DOHH2 (cell line): ENCODE results near the gene BCL2L11.

Source experiments
- CTCF ChIP-seq: fragments of 200-600 bp; sonication (generic); IDR thresholded peaks from one replicate; pipeline ENCODE4 v1.5.1; 2014; ENCODE audit warnings: antibody characterized with exemption, mild to moderate bottlenecking, low read depth, low read length; ENCODE audit not compliant: poor library complexity, severe bottlenecking
- EZH2phosphoT487 ChIP-seq: fragments of 200-600 bp; sonication (generic); IDR thresholded peaks from 2 replicates; pipeline ENCODE4 v1.6.1; 2017; ENCODE audit warnings: borderline replicate concordance, mild to moderate bottlenecking, antibody characterized with exemption, low read length, moderate library complexity, mixed read lengths

GRCh38 chr2:111117598-111118480 lies 2.9 kb upstream of the BCL2L11 start:
- TF ChIP-seq CTCF (no peak), EZH2phosphoT487 (no peak)
